ENCODE measurements around the gene CHRNA4. TPM values are rescaled to one million over a fixed set of nuclear protein-coding genes. Genes with fewer than 3 reads are reported as not detected.
"Not testable (repeated sequence)": the region's sequence is repeated elsewhere in the genome, so short reads cannot be mapped to it uniquely, and the experiment has no call there.

The CHRNA4 gene
- total and polyA plus RNA-seq, 2 donors: under 0.01 to 0.14 TPM

DNA sequence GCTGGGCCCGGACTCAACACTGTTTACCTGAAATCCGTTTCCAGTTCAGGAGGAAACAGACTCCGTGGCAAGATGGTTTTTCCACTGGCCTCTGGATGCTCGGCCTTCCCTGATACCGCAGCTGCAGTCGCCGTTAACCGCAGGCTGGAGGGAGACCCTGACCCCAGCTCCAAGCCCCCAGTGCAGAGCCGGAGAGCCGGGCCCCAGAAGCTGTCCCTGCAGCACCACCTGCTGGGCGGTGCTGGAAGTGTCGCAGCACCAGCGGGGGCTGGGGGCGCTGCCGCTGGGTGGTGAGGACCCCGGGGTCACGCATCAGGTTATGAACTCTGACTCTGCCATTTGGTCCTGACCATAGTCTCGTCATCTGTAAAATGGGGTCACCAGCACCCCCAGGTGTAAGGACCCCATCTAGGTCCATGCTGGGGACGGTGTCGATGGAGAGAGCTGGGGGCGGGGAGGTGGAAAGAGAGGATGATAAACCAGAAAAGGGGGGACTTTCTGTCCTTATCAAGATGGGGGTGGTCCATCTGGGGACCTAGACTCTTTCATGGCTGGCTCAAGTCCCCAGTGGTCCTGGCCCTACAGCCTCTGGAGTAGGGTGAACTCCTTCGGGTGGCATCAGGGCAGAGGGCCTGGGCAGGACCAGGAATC, 20.8 kb upstream of the CHRNA4 start:
- no peak overlapping the region for H3K4me3 ChIP-seq (ENCODE audit: low read length in 2 of 2)
- H3K4me1 ChIP-seq (ENCODE audit: control insufficient read depth in 2 of 2, insufficient read depth in 2 of 2, low read length in 2 of 2): no peaks in the 10 kb centered on the region
- peaks cover 2 to 30% of the 10 kb centered on the region in 2 donors for H3K9me3 ChIP-seq (ENCODE audit: control insufficient read depth in 2 of 2, insufficient read depth in 1 of 2, low read length in 1 of 2)
- DNase-seq (ENCODE audit: low read depth in 6 of 9, low spot score in 9 of 9): peak in 5 of 9 donors; percentile 4 to 43 (median 19)
- H3K27ac ChIP-seq (ENCODE audit: low read depth in 1 of 2, low read length in 1 of 2): no peak overlapping the region
- WGBS: 23% methylated on average over 22 of the region's 22 CpGs
- no peaks in the 10 kb centered on the region for H3K36me3 ChIP-seq (ENCODE audit: control insufficient read depth in 2 of 2, insufficient read depth in 2 of 2, low read length in 1 of 2)
- H3K27me3 ChIP-seq (ENCODE audit: control insufficient read depth in 2 of 2, insufficient read depth in 1 of 2, low read length in 1 of 2): peaks cover 2 to 31% of the 10 kb centered on the region in 2 donors

GRCh38 chr20:63380346-63380870, 19.3 kb upstream of the CHRNA4 start:
- peaks cover 0 to 19% of the 10 kb centered on the region in 2 donors for H3K9me3 ChIP-seq (ENCODE audit: control insufficient read depth in 2 of 2, insufficient read depth in 1 of 2, low read length in 1 of 2)
- H3K27me3 ChIP-seq (ENCODE audit: control insufficient read depth in 2 of 2, insufficient read depth in 1 of 2, low read length in 1 of 2): peaks cover 2 to 39% of the 10 kb centered on the region in 2 donors
- no peaks in the 10 kb centered on the region for H3K4me1 ChIP-seq (ENCODE audit: control insufficient read depth in 2 of 2, insufficient read depth in 2 of 2, low read length in 2 of 2)
- 95% methylated on average over 21 of the region's 21 CpGs for WGBS
- no peaks in the 10 kb centered on the region for H3K36me3 ChIP-seq (ENCODE audit: control insufficient read depth in 2 of 2, insufficient read depth in 2 of 2, low read length in 1 of 2)
- H3K27ac ChIP-seq (ENCODE audit: low read depth in 1 of 2, low read length in 1 of 2): no peak overlapping the region
- no peak for DNase-seq (ENCODE audit: low read depth in 6 of 9, low spot score in 9 of 9)
- H3K4me3 ChIP-seq (ENCODE audit: low read length in 2 of 2): no peak overlapping the region

- not testable (repeated sequence) for H3K4me1 ChIP-seq (ENCODE audit: control insufficient read depth in 2 of 2, insufficient read depth in 2 of 2, low read length in 2 of 2); DNase-seq (ENCODE audit: low read depth in 6 of 9, low spot score in 9 of 9); H3K4me3 ChIP-seq (ENCODE audit: low read length in 2 of 2); H3K36me3 ChIP-seq (ENCODE audit: control insufficient read depth in 2 of 2, insufficient read depth in 2 of 2, low read length in 1 of 2); H3K27ac ChIP-seq (ENCODE audit: low read depth in 1 of 2, low read length in 1 of 2)
- H3K27me3 ChIP-seq (ENCODE audit: control insufficient read depth in 2 of 2, insufficient read depth in 1 of 2, low read length in 1 of 2): peaks cover 2 to 42% of the 10 kb centered on the region in 2 donors
- WGBS: 93% methylated on average over 9 of the region's 9 CpGs
- H3K9me3 ChIP-seq (ENCODE audit: control insufficient read depth in 2 of 2, insufficient read depth in 1 of 2, low read length in 1 of 2): peaks cover 0 to 15% of the 10 kb centered on the region in 2 donors
Observed at GRCh38 chr20:63379872-63380271, 18.7 kb upstream of the CHRNA4 start.

GRCh38 chr20:63379296-63379695, 18.1 kb upstream of the CHRNA4 start:
- H3K4me3 ChIP-seq (ENCODE audit: low read length in 2 of 2): no peak overlapping the region
- H3K4me1 ChIP-seq (ENCODE audit: control insufficient read depth in 2 of 2, insufficient read depth in 2 of 2, low read length in 2 of 2): no peaks in the 10 kb centered on the region
- 83% methylated on average over 11 of the region's 11 CpGs for WGBS
- no peak overlapping the region for H3K27ac ChIP-seq (ENCODE audit: low read depth in 1 of 2, low read length in 1 of 2)
- no peaks in the 10 kb centered on the region for H3K36me3 ChIP-seq (ENCODE audit: control insufficient read depth in 2 of 2, insufficient read depth in 2 of 2, low read length in 1 of 2)
- H3K9me3 ChIP-seq (ENCODE audit: control insufficient read depth in 2 of 2, insufficient read depth in 1 of 2, low read length in 1 of 2): peaks cover 0 to 10% of the 10 kb centered on the region in 2 donors
- no peak for DNase-seq (ENCODE audit: low read depth in 6 of 9, low spot score in 9 of 9)
- peaks cover 2 to 46% of the 10 kb centered on the region in 2 donors for H3K27me3 ChIP-seq (ENCODE audit: control insufficient read depth in 2 of 2, insufficient read depth in 1 of 2, low read length in 1 of 2)

DNA sequence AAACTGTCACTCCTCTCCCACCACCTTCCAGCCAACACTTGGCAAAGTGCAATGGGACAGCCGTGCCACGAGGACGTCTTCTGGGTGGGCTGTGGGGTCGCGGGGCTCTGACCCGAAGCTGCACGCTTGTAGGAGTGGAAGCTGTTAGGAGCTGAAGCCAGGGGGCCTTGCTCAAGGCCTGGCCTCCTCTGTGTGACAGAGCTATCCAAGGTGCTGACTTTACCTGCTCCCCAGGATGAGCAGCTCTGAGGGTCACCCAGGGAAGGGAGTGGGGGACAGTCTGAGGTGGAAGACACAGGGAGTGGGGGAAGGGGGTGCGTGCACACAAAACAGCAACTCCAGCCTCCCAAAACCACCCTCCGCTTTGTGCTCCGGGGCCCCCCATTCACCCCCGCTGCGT, 17.5 kb upstream of the CHRNA4 start:
- Histone ChIP-seq H3K27me3 (ENCODE audit: control insufficient read depth in 2 of 2, insufficient read depth in 1 of 2, low read length in 1 of 2) (peaks cover 2 to 47% of the 10 kb centered on the region in 2 donors), H3K4me3 (ENCODE audit: low read length in 2 of 2) (no peak overlapping the region), H3K27ac (ENCODE audit: low read depth in 1 of 2, low read length in 1 of 2) (no peak overlapping the region), H3K4me1 (ENCODE audit: control insufficient read depth in 2 of 2, insufficient read depth in 2 of 2, low read length in 2 of 2) (no peaks in the 10 kb centered on the region), H3K9me3 (ENCODE audit: control insufficient read depth in 2 of 2, insufficient read depth in 1 of 2, low read length in 1 of 2) (peaks cover 0 to 8% of the 10 kb centered on the region in 2 donors), H3K36me3 (ENCODE audit: control insufficient read depth in 2 of 2, insufficient read depth in 2 of 2, low read length in 1 of 2) (no peaks in the 10 kb centered on the region)
- WGBS: 65% methylated on average over 12 of the region's 12 CpGs
- no peak for DNase-seq (ENCODE audit: low read depth in 6 of 9, low spot score in 9 of 9)

DNA sequence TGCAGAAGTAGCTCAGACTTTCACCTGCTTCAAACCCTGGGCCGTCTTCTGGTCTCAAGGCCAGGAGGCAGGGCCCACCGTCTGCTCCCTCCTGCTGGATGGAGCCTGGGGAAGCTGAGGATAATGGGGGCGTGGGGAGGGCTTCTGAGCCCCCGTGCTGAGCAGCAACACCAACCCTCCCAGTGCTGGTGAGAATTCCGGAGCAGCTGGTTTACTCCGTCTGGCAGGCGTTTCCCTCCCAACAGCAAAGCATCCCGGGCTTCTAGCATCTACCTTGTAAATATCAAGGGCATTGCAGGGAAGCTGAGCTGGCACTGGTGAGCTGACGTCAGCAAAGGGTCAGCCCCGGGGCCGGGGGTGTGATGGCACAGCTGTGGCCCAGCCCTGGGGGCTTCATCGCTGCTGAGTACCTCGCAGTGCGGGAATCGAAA, 16.8 kb upstream of the CHRNA4 start:
- no peaks in the 10 kb centered on the region for H3K36me3 ChIP-seq (ENCODE audit: control insufficient read depth in 2 of 2, insufficient read depth in 2 of 2, low read length in 1 of 2)
- peaks cover 0 to 8% of the 10 kb centered on the region in 2 donors for H3K9me3 ChIP-seq (ENCODE audit: control insufficient read depth in 2 of 2, insufficient read depth in 1 of 2, low read length in 1 of 2)
- 54% methylated on average over 15 of the region's 15 CpGs for WGBS
- no peak for DNase-seq (ENCODE audit: low read depth in 6 of 9, low spot score in 9 of 9)
- no peak overlapping the region for H3K27ac ChIP-seq (ENCODE audit: low read depth in 1 of 2, low read length in 1 of 2)
- no peak overlapping the region for H3K4me3 ChIP-seq (ENCODE audit: low read length in 2 of 2)
- peaks cover 2 to 49% of the 10 kb centered on the region in 2 donors for H3K27me3 ChIP-seq (ENCODE audit: control insufficient read depth in 2 of 2, insufficient read depth in 1 of 2, low read length in 1 of 2)
- no peaks in the 10 kb centered on the region for H3K4me1 ChIP-seq (ENCODE audit: control insufficient read depth in 2 of 2, insufficient read depth in 2 of 2, low read length in 2 of 2)

DNA sequence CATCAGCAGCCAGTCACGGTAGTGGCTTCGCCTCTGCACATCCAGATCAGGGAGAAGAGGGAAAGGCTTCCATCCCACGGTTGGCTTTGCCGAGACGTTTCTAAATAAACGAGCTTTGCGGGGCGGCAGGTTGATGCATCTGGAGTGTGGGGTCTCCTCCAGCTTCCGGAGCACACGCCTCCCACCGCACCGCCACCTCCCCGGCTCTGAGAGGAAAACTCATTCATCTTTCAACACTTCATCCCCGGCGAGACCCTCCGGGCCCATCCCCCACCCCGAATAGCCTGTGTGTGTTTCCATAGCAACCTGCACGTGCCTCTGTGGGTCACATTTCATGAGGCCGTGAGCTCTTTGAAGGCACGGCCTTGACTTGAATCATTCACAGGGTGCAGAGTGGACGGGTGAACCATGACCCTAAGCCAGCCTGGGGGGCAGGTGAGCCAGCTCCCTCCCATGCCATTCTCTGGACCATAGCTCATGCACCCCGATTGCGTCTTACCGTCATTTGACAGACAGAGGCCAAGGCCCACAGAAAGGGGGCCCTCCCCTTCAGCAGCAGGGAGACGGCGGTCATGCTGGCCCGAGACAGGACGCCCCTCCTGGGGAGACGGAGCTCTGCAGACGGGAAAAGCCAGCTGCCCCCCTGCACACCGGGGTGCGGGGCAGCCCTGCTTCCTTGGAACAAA, 16.2 kb upstream of the CHRNA4 start:
- H3K9me3 ChIP-seq (ENCODE audit: control insufficient read depth in 2 of 2, insufficient read depth in 1 of 2, low read length in 1 of 2): peaks cover 0 to 8% of the 10 kb centered on the region in 2 donors
- no peaks in the 10 kb centered on the region for H3K36me3 ChIP-seq (ENCODE audit: control insufficient read depth in 2 of 2, insufficient read depth in 2 of 2, low read length in 1 of 2)
- no peaks in the 10 kb centered on the region for H3K4me1 ChIP-seq (ENCODE audit: control insufficient read depth in 2 of 2, insufficient read depth in 2 of 2, low read length in 2 of 2)
- peaks cover 2 to 49% of the 10 kb centered on the region in 2 donors for H3K27me3 ChIP-seq (ENCODE audit: control insufficient read depth in 2 of 2, insufficient read depth in 1 of 2, low read length in 1 of 2)
- WGBS: 11% methylated on average over 32 of the region's 32 CpGs
- H3K27ac ChIP-seq (ENCODE audit: low read depth in 1 of 2, low read length in 1 of 2): no peak overlapping the region
- no peak overlapping the region for H3K4me3 ChIP-seq (ENCODE audit: low read length in 2 of 2)
- DNase-seq (ENCODE audit: low read depth in 6 of 9, low spot score in 9 of 9): no peak

DNA sequence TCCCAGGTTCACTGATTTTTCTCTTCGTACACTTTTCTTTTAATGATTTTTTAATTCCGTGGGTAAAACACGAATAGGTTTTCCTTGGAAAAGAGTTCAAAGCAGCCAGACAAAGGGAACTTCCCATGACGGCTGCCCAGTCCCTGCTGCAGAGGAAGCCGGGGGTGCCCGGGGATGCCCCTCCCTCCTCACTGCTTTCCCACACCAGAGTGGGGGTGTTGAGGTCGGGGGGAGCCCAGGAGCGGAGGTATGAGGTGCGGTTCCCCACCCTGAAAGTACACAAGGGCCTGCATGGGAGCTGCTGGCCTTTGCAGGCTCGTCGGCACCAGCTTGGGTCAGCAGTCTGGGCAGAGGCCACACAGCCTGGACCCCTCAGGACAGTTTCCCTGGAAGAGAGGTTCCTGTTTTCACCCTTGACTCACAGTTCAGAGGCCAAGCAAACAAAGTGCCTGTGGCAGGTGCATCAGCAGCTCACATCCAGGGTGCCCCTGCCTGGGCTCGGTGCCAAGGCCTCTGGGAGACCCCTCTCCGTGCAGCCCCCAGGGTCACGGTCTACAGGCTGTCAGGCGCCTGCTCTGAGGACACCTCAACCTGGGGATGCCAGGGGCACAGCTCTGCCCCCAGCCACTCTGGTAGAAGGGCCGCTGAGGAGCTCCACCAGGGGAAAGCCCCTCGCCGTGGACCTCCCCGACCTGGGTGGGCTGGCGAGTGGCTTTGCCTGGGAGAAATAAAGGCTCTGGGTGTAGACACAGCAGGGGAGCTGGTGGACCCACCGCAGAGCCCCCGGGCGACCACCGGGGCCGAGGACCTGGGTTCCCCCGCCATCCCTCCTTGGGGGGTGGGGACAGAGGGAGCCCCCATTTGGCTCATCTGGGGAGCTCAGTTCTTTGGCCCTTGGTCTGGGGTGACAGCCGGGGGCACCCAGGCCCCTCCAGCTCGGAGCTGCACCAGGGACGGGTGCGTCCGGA, 15.4 kb upstream of the CHRNA4 start:
- Histone ChIP-seq H3K36me3 (ENCODE audit: control insufficient read depth in 2 of 2, insufficient read depth in 2 of 2, low read length in 1 of 2) (no peaks in the 10 kb centered on the region), H3K4me3 (ENCODE audit: low read length in 2 of 2) (no peak overlapping the region), H3K4me1 (ENCODE audit: control insufficient read depth in 2 of 2, insufficient read depth in 2 of 2, low read length in 2 of 2) (no peaks in the 10 kb centered on the region), H3K9me3 (ENCODE audit: control insufficient read depth in 2 of 2, insufficient read depth in 1 of 2, low read length in 1 of 2) (peaks cover 0 to 8% of the 10 kb centered on the region in 2 donors), H3K27ac (ENCODE audit: low read depth in 1 of 2, low read length in 1 of 2) (no peak overlapping the region), H3K27me3 (ENCODE audit: control insufficient read depth in 2 of 2, insufficient read depth in 1 of 2, low read length in 1 of 2) (peaks cover 2 to 47% of the 10 kb centered on the region in 2 donors)
- DNase-seq (ENCODE audit: low read depth in 6 of 9, low spot score in 9 of 9): no peak
- WGBS: 66% methylated on average over 31 of the region's 31 CpGs
